Measurements from ENCODE around the gene KIAA0513.

KIAA0513 gene

GRCh38 chr16:85103114-85104079, 75.8 kb downstream of the KIAA0513 start:
- DNase-seq (ENCODE audit: low read depth), result no peak

GRCh38 chr16:85104147-85104546, 76.6 kb downstream of the KIAA0513 start:
- no peak for TF ChIP-seq CTCF (IDR thresholded peaks at IDR 0.05; ENCODE audit: low read length, missing control alignments)
- no peak overlapping the region for H3K4me3 ChIP-seq (replicated peaks; ENCODE audit: low read depth, low read length)
- no peak for DNase-seq (ENCODE audit: low read depth)

More at GRCh38 chr16:85103114-85104079, 75.8 kb downstream of the KIAA0513 start:
- H3K4me3 ChIP-seq (replicated peaks; ENCODE audit: low read depth, low read length), result no peak overlapping the region
- TF ChIP-seq CTCF (IDR thresholded peaks at IDR 0.05; ENCODE audit: low read length, missing control alignments), result no peak

GRCh38 chr16:85104821-85105391, 77.3 kb downstream of the KIAA0513 start:
- no peak for TF ChIP-seq CTCF (IDR thresholded peaks at IDR 0.05; ENCODE audit: low read length, missing control alignments)
- H3K4me3 ChIP-seq (replicated peaks; ENCODE audit: low read depth, low read length), result no peak overlapping the region
- DNase-seq (ENCODE audit: low read depth), result no peak

GRCh38 chr16:85105475-85105874, 77.9 kb downstream of the KIAA0513 start:
- H3K4me3 ChIP-seq (replicated peaks; ENCODE audit: low read depth, low read length), result no peak overlapping the region
- no peak for TF ChIP-seq CTCF (IDR thresholded peaks at IDR 0.05; ENCODE audit: low read length, missing control alignments)
- no peak for DNase-seq (ENCODE audit: low read depth)

GRCh38 chr16:85107083-85107482, 79.5 kb downstream of the KIAA0513 start:
- no peak for TF ChIP-seq CTCF (IDR thresholded peaks at IDR 0.05; ENCODE audit: low read length, missing control alignments)
- no peak for DNase-seq (ENCODE audit: low read depth)
- no peak overlapping the region for H3K4me3 ChIP-seq (replicated peaks; ENCODE audit: low read depth, low read length)

GRCh38 chr16:85107532-85107931, 79.9 kb downstream of the KIAA0513 start:
- no peak for TF ChIP-seq CTCF (IDR thresholded peaks at IDR 0.05; ENCODE audit: low read length, missing control alignments)
- no peak for DNase-seq (ENCODE audit: low read depth)
- no peak overlapping the region for H3K4me3 ChIP-seq (replicated peaks; ENCODE audit: low read depth, low read length)

Data from fibroblast of pulmonary artery (primary cell).